T-helper 1 cell treated with Interleukin-12 subunit alpha and Interleukin-12 subunit beta and Interleukin-4 antibody, amounts not matched to agents 30 μg/mL and 1 μg/mL, for 36 hours (primary cell): ENCODE measurements around the gene NABP1.
"Not testable (repeated sequence)": the region's sequence is repeated elsewhere in the genome, so short reads cannot be mapped to it uniquely, and the experiment has no call there.

Experiments
- H3K27ac Mint-ChIP-seq: one replicate; pipeline ENCODE4 v1.8.0; 2021; ENCODE audit warnings: mild to moderate bottlenecking, mixed read lengths
- H3K27me3 Mint-ChIP-seq: one replicate; pipeline ENCODE4 v1.8.0; 2021; ENCODE audit warnings: low read depth, mixed read lengths
- H3K36me3 Mint-ChIP-seq: one replicate; pipeline ENCODE4 v1.8.0; 2021; ENCODE audit warnings: low read depth, mixed read lengths
- H3K4me1 Mint-ChIP-seq: one replicate; pipeline ENCODE4 v1.8.0; 2021; ENCODE audit warnings: low read depth, mixed read lengths
- H3K4me3 Mint-ChIP-seq: one replicate; pipeline ENCODE4 v1.8.0; 2021; ENCODE audit warnings: mild to moderate bottlenecking, moderate library complexity, mixed read lengths
- H3K9me3 Mint-ChIP-seq: one replicate; pipeline ENCODE4 v1.8.0; 2021; ENCODE audit warnings: mixed read lengths

Gene NABP1

GRCh38 chr2:191642541-191642940, 35.4 kb upstream of the NABP1 start:
- Mint-ChIP-seq H3K27ac (no peak overlapping the region), H3K4me3 (no peak overlapping the region), H3K4me1 (peaks cover 28% of the 10 kb centered on the region), H3K9me3 (no peaks in the 10 kb centered on the region), H3K36me3 (peaks cover 7% of the 10 kb centered on the region), H3K27me3 (peaks cover 12% of the 10 kb centered on the region)

GRCh38 chr2:191643429-191643828, 34.5 kb upstream of the NABP1 start:
- Mint-ChIP-seq H3K36me3 (peaks cover 7% of the 10 kb centered on the region), H3K27ac (no peak overlapping the region), H3K4me1 (peaks cover 19% of the 10 kb centered on the region), H3K9me3 (no peaks in the 10 kb centered on the region), H3K27me3 (peaks cover 12% of the 10 kb centered on the region), H3K4me3 (no peak overlapping the region)

- H3K36me3 Mint-ChIP-seq, H3K9me3 Mint-ChIP-seq, H3K4me1 Mint-ChIP-seq, H3K27ac Mint-ChIP-seq, H3K4me3 Mint-ChIP-seq: not testable (repeated sequence)
- peaks cover 12% of the 10 kb centered on the region for H3K27me3 Mint-ChIP-seq
Measured at GRCh38 chr2:191644613-191645012, 33.3 kb upstream of the NABP1 start.

- no peak overlapping the region for H3K4me3 Mint-ChIP-seq
- peaks cover 12% of the 10 kb centered on the region for H3K27me3 Mint-ChIP-seq
- H3K4me1 Mint-ChIP-seq = peaks cover 10% of the 10 kb centered on the region
- no peak overlapping the region for H3K27ac Mint-ChIP-seq
- H3K9me3 Mint-ChIP-seq = no peaks in the 10 kb centered on the region
- peaks cover 8% of the 10 kb centered on the region for H3K36me3 Mint-ChIP-seq
Measured at GRCh38 chr2:191645032-191645431, 32.9 kb upstream of the NABP1 start.

- Mint-ChIP-seq H3K9me3 (no peaks in the 10 kb centered on the region), H3K4me1 (peaks cover 7% of the 10 kb centered on the region), H3K4me3 (no peak overlapping the region), H3K36me3 (peaks cover 8% of the 10 kb centered on the region), H3K27ac (no peak overlapping the region), H3K27me3 (peaks cover 12% of the 10 kb centered on the region)
Measured at GRCh38 chr2:191645434-191646162, 32.3 kb upstream of the NABP1 start.

- Mint-ChIP-seq H3K27me3 (peaks cover 9% of the 10 kb centered on the region), H3K9me3 (no peaks in the 10 kb centered on the region), H3K36me3 (peaks cover 9% of the 10 kb centered on the region), H3K4me3 (no peak overlapping the region), H3K27ac (no peak overlapping the region), H3K4me1 (peaks cover 10% of the 10 kb centered on the region)
Measured at GRCh38 chr2:191646163-191646902, 31.6 kb upstream of the NABP1 start.

GRCh38 chr2:191649519-191649918, 28.4 kb upstream of the NABP1 start:
- Mint-ChIP-seq H3K9me3 (peaks cover 4% of the 10 kb centered on the region), H3K4me3 (no peak overlapping the region), H3K27ac (no peak overlapping the region), H3K36me3 (peaks cover 10% of the 10 kb centered on the region), H3K4me1 (peaks cover 8% of the 10 kb centered on the region), H3K27me3 (no peaks in the 10 kb centered on the region)

- Mint-ChIP-seq H3K27me3 (no peaks in the 10 kb centered on the region), H3K36me3 (peaks cover 10% of the 10 kb centered on the region), H3K4me1 (peaks cover 8% of the 10 kb centered on the region), H3K27ac (no peak overlapping the region), H3K9me3 (peaks cover 4% of the 10 kb centered on the region), H3K4me3 (no peak overlapping the region)
Measured at GRCh38 chr2:191650896-191651773, 26.8 kb upstream of the NABP1 start.

GRCh38 chr2:191653667-191654391, 24.1 kb upstream of the NABP1 start:
- H3K4me1 Mint-ChIP-seq = peaks cover 8% of the 10 kb centered on the region
- H3K27ac Mint-ChIP-seq = no peak overlapping the region
- H3K9me3 Mint-ChIP-seq = peaks cover 10% of the 10 kb centered on the region
- H3K4me3 Mint-ChIP-seq = no peak overlapping the region
- no peaks in the 10 kb centered on the region for H3K27me3 Mint-ChIP-seq
- H3K36me3 Mint-ChIP-seq = peaks cover 10% of the 10 kb centered on the region

- H3K36me3 Mint-ChIP-seq = peaks cover 7% of the 10 kb centered on the region
- H3K4me1 Mint-ChIP-seq = peaks cover 4% of the 10 kb centered on the region
- H3K27ac Mint-ChIP-seq = no peak overlapping the region
- H3K27me3 Mint-ChIP-seq = no peaks in the 10 kb centered on the region
- H3K9me3 Mint-ChIP-seq = peaks cover 15% of the 10 kb centered on the region
- no peak overlapping the region for H3K4me3 Mint-ChIP-seq
Measured at GRCh38 chr2:191656391-191656790, 21.5 kb upstream of the NABP1 start.

- H3K27ac Mint-ChIP-seq = no peak overlapping the region
- peaks cover 15% of the 10 kb centered on the region for H3K9me3 Mint-ChIP-seq
- peaks cover 4% of the 10 kb centered on the region for H3K4me1 Mint-ChIP-seq
- H3K4me3 Mint-ChIP-seq = no peak overlapping the region
- peaks cover 7% of the 10 kb centered on the region for H3K36me3 Mint-ChIP-seq
- H3K27me3 Mint-ChIP-seq = no peaks in the 10 kb centered on the region
Measured at GRCh38 chr2:191656792-191657191, 21.1 kb upstream of the NABP1 start.

GRCh38 chr2:191657977-191658376, 20.0 kb upstream of the NABP1 start:
- Mint-ChIP-seq H3K4me3 (no peak overlapping the region), H3K27me3 (no peaks in the 10 kb centered on the region), H3K9me3 (peaks cover 15% of the 10 kb centered on the region), H3K4me1 (peaks cover 4% of the 10 kb centered on the region), H3K36me3 (peaks cover 5% of the 10 kb centered on the region), H3K27ac (no peak overlapping the region)

GRCh38 chr2:191659198-191659597, 18.7 kb upstream of the NABP1 start:
- no peaks in the 10 kb centered on the region for H3K36me3 Mint-ChIP-seq
- H3K9me3 Mint-ChIP-seq = peaks cover 12% of the 10 kb centered on the region
- H3K4me1 Mint-ChIP-seq = peaks cover 5% of the 10 kb centered on the region
- H3K27me3 Mint-ChIP-seq = no peaks in the 10 kb centered on the region
- H3K4me3 Mint-ChIP-seq = no peak overlapping the region
- no peak overlapping the region for H3K27ac Mint-ChIP-seq

GRCh38 chr2:191660575-191660974, 17.4 kb upstream of the NABP1 start:
- no peaks in the 10 kb centered on the region for H3K27me3 Mint-ChIP-seq
- peaks cover 6% of the 10 kb centered on the region for H3K36me3 Mint-ChIP-seq
- peaks cover 20% of the 10 kb centered on the region for H3K9me3 Mint-ChIP-seq
- H3K4me3 Mint-ChIP-seq = no peak overlapping the region
- peaks cover 9% of the 10 kb centered on the region for H3K4me1 Mint-ChIP-seq
- no peak overlapping the region for H3K27ac Mint-ChIP-seq
